ENCODE measurements around the gene MT1E.
"Not testable (repeated sequence)": the region's sequence is repeated elsewhere in the genome, so short reads cannot be mapped to it uniquely, and the experiment has no call there.

MT1E gene

GRCh38 chr16:56669840-56670619, 44.4 kb downstream of the MT1E start:
- in situ Hi-C loops (cut with HindIII; ENCODE audit: low sequenced_read_pairs): no loop called here
- no peak for TF ChIP-seq CTCF (IDR thresholded peaks at IDR 0.05; ENCODE audit: low read depth, low read length, missing control alignments)
- no peak overlapping the region for H3K4me3 ChIP-seq (ENCODE audit: low read depth, low read length)
- DNase-seq (ENCODE audit: low read depth): no peak

DNA sequence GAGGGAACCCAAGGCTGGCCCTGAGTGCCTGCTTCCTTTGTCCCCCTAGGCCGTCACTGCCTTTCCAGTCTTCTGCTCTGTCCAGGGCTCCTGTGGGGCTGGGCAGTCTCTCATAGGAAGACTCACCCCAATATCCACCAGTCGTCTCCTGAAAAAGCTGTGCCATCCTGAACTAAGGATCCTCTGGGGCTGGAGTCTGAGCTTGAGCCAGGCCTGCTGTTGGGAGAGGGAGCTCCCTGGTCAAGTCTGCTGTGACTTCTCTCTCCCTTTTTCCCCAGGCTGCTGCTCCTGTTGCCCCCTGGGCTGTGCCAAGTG, 45.0 kb downstream of the MT1E start:
- no peak for DNase-seq (ENCODE audit: low read depth)
- TF ChIP-seq CTCF (IDR thresholded peaks at IDR 0.05; ENCODE audit: low read depth, low read length, missing control alignments): no peak
- H3K4me3 ChIP-seq (ENCODE audit: low read depth, low read length): no peak overlapping the region
- in situ Hi-C loops (cut with HindIII; ENCODE audit: low sequenced_read_pairs): no loop called here

DNA sequence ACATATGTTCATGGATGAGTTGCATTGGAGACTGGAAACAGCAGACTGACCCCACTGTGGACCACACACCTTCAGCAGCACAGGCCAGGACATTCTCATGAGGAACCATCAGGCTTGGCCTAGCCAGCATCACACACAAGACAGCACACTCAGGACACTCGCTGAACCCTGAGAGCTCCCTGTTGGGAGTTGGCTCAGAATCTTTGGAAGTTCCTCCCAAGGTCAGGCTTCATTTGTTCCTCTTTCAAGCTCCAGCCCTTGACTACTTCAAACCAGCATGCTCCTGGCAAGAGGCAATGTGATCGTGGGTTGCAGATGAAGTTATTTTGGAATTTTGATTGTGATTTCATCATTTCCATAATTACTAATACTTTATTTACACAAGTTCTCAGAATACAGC, 46.1 kb downstream of the MT1E start:
- H3K4me3 ChIP-seq (ENCODE audit: low read depth, low read length); in situ Hi-C loops (cut with HindIII; ENCODE audit: low sequenced_read_pairs): not testable (repeated sequence)
- peak; percentile 41 for DNase-seq (ENCODE audit: low read depth)

- H3K4me3 ChIP-seq (ENCODE audit: low read depth, low read length); DNase-seq (ENCODE audit: low read depth); in situ Hi-C loops (cut with HindIII; ENCODE audit: low sequenced_read_pairs): not testable (repeated sequence)
Observed at GRCh38 chr16:56672171-56672570, 46.6 kb downstream of the MT1E start.

- in situ Hi-C loops (cut with HindIII; ENCODE audit: low sequenced_read_pairs): no loop called here
- TF ChIP-seq CTCF (IDR thresholded peaks at IDR 0.05; ENCODE audit: low read depth, low read length, missing control alignments): no peak
- H3K4me3 ChIP-seq (ENCODE audit: low read depth, low read length): no peak overlapping the region
- no peak for DNase-seq (ENCODE audit: low read depth)
Observed at GRCh38 chr16:56672761-56673536, 47.4 kb downstream of the MT1E start.

GRCh38 chr16:56673921-56674320, 48.3 kb downstream of the MT1E start:
- no peak for DNase-seq (ENCODE audit: low read depth)
- in situ Hi-C loops (cut with HindIII; ENCODE audit: low sequenced_read_pairs): no loop called here
- TF ChIP-seq CTCF (IDR thresholded peaks at IDR 0.05; ENCODE audit: low read depth, low read length, missing control alignments): peak; percentile 75
- no peak overlapping the region for H3K4me3 ChIP-seq (ENCODE audit: low read depth, low read length)

DNA sequence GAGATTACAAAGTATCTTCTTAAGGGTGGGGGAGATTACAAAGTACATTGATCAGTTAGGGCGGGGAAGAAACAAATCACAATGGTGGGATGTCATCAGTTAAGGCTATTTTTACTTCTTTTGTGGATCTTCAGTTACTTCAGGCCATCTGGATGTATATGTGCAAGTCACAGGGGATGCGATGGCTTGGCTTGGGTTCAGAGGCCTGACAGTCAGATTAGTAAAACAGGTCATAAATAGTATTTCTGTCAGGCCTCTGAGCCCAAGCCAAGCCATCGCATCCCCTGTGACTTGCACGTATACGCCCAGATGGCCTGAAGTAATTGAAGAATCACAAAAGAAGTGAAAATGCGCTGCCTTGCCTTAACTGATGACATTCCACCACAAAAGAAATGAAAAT, 49.0 kb downstream of the MT1E start:
- H3K4me3 ChIP-seq (ENCODE audit: low read depth, low read length); DNase-seq (ENCODE audit: low read depth); in situ Hi-C loops (cut with HindIII; ENCODE audit: low sequenced_read_pairs): not testable (repeated sequence)

DNA sequence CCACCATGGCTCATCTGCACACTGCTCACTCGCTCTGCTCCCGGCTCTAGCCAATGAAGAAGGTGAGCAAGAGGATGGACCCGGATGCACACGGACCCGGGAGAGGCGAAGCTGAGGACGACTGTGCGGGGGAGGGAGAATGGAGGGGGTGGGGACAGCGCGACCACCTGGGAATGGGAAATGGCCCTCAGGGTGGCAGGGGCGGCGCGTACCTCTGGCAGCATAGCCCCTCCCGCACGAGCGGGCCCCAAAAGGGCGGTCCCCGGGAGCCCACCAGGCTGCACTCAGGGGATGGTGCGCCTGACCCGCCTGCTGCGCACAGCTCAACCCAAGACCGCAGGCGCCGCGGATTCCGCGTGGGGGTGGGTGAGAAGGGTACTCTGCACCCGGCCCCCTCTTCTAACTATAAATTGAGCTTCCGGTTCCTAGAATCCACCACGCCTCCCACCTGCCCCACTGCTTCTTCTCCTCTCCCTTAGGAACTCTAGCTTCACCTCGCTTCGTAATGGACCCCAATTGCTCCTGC, 50.2 kb downstream of the MT1E start:
- DNase-seq (ENCODE audit: low read depth): no peak
- H3K4me3 ChIP-seq (ENCODE audit: low read depth, low read length): peak overlapping the region; percentile 9
- in situ Hi-C loops (cut with HindIII; ENCODE audit: low sequenced_read_pairs): no loop called here
- no peak for TF ChIP-seq CTCF (IDR thresholded peaks at IDR 0.05; ENCODE audit: low read depth, low read length, missing control alignments)

Data from astrocyte of the cerebellum (primary cell).